ENCODE data around the gene PID1. TPM values are rescaled to one million over a fixed set of nuclear protein-coding genes. Genes with fewer than 3 reads are reported as not detected.

Gene PID1
- total and polyA plus RNA-seq, 7 donors = 19.7 to 83.6 (median 67.3) TPM

GRCh38 chr2:229111744-229112143, 159.3 kb downstream of the PID1 start:
- intact Hi-C loops (cut with DNase I) = no loop called here
- 83 to 86% methylated on average over 5 of the region's 5 CpGs for WGBS, 2 donors
- TF ChIP-seq POLR2AphosphoS5 (IDR thresholded peaks at IDR 0.05) (no peak), POLR2A (IDR thresholded peaks at IDR 0.05) (no peak), EP300 (IDR thresholded peaks at IDR 0.05) (no peak)
- TF ChIP-seq, protein P1, sequence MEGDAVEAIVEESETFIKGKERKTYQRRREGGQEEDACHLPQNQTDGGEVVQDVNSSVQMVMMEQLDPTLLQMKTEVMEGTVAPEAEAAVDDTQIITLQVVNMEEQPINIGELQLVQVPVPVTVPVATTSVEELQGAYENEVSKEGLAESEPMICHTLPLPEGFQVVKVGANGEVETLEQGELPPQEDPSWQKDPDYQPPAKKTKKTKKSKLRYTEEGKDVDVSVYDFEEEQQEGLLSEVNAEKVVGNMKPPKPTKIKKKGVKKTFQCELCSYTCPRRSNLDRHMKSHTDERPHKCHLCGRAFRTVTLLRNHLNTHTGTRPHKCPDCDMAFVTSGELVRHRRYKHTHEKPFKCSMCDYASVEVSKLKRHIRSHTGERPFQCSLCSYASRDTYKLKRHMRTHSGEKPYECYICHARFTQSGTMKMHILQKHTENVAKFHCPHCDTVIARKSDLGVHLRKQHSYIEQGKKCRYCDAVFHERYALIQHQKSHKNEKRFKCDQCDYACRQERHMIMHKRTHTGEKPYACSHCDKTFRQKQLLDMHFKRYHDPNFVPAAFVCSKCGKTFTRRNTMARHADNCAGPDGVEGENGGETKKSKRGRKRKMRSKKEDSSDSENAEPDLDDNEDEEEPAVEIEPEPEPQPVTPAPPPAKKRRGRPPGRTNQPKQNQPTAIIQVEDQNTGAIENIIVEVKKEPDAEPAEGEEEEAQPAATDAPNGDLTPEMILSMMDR (IDR thresholded peaks at IDR 0.05) = no peak
- no peak overlapping the region for H3K27ac ChIP-seq
- H3K9me3 ChIP-seq = no peaks in the 10 kb centered on the region
- no peaks in the 10 kb centered on the region for H3K36me3 ChIP-seq
- H3K4me1 ChIP-seq = no peaks in the 10 kb centered on the region
- no peak for DNase-seq
- no peaks in the 10 kb centered on the region for H3K27me3 ChIP-seq
- H3K4me3 ChIP-seq = no peak overlapping the region

DNA sequence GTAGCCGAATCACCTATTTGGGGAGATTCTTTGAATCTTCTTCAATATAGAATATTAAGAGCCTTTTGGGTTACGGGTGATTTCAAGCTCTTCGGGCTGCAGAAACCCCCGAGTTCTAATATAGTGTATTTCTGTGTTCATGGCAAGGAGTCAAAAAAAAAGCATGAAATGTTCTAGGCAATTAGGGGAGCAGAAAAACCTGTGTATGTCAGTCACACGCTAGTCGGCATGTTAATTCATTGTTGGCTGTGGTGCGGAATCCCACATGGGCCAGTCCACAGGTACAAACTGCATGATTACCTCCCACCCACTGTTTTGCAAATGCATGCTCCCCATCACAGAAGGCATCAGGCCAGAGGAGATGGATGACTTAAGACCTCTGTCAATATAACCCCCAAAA, 161.9 kb downstream of the PID1 start:
- WGBS, 2 donors = 94 to 97% methylated on average over 7 of the region's 7 CpGs
- Histone ChIP-seq H3K27ac (no peak overlapping the region), H3K4me3 (no peak overlapping the region), H3K27me3 (no peaks in the 10 kb centered on the region), H3K4me1 (no peaks in the 10 kb centered on the region), H3K9me3 (no peaks in the 10 kb centered on the region), H3K36me3 (no peaks in the 10 kb centered on the region)
- intact Hi-C loops (cut with DNase I) = no loop called here
- no peak for TF ChIP-seq EP300 (IDR thresholded peaks at IDR 0.05)
- no peak for TF ChIP-seq POLR2AphosphoS5 (IDR thresholded peaks at IDR 0.05)
- TF ChIP-seq, protein P1 (IDR thresholded peaks at IDR 0.05) = no peak
- no peak for TF ChIP-seq POLR2A (IDR thresholded peaks at IDR 0.05)
- DNase-seq = no peak

- Histone ChIP-seq H3K36me3 (no peaks in the 10 kb centered on the region), H3K4me3 (no peak overlapping the region), H3K9me3 (no peaks in the 10 kb centered on the region), H3K27me3 (no peaks in the 10 kb centered on the region), H3K4me1 (no peaks in the 10 kb centered on the region), H3K27ac (no peak overlapping the region)
- intact Hi-C loops (cut with DNase I) = no loop called here
- 90 to 92% methylated on average over 7 of the region's 7 CpGs for WGBS, 2 donors
- no peak for DNase-seq
- TF ChIP-seq, protein P1 (IDR thresholded peaks at IDR 0.05) = no peak
- no peak for TF ChIP-seq POLR2A (IDR thresholded peaks at IDR 0.05)
- no peak for TF ChIP-seq EP300 (IDR thresholded peaks at IDR 0.05)
- no peak for TF ChIP-seq POLR2AphosphoS5 (IDR thresholded peaks at IDR 0.05)
Observed at GRCh38 chr2:229107601-229108000, 163.5 kb downstream of the PID1 start.

- intact Hi-C loops (cut with DNase I) = no loop called here
- H3K4me1 ChIP-seq = no peaks in the 10 kb centered on the region
- no peaks in the 10 kb centered on the region for H3K9me3 ChIP-seq
- TF ChIP-seq, protein P1 (IDR thresholded peaks at IDR 0.05) = no peak
- TF ChIP-seq EP300 (IDR thresholded peaks at IDR 0.05) (no peak), POLR2A (IDR thresholded peaks at IDR 0.05) (no peak), POLR2AphosphoS5 (IDR thresholded peaks at IDR 0.05) (no peak)
- no peaks in the 10 kb centered on the region for H3K27me3 ChIP-seq
- 64 to 82% methylated on average over 7 of the region's 7 CpGs for WGBS, 2 donors
- no peak overlapping the region for H3K27ac ChIP-seq
- no peak for DNase-seq
- no peaks in the 10 kb centered on the region for H3K36me3 ChIP-seq
- no peak overlapping the region for H3K4me3 ChIP-seq
Observed at GRCh38 chr2:229104974-229105387, 166.1 kb downstream of the PID1 start.

DNA sequence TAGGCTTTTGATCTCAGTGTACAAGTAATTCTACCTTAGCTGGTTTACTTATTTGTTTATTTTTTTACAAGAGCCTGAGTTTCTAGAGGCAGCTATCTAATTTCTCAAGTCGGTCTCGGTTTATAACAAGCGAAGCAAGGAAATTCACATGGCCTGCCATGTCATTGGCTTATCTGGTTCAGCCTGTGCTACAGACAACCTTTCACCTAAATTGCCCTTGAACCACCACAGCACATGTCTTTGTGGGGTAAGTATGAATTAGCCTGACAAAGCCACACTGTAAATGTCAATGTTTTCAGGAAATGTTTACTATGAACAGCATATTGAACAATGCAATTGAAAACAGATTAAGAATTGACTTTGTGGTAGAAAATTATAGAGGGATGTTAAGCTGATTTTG, 167.1 kb downstream of the PID1 start:
- no peaks in the 10 kb centered on the region for H3K9me3 ChIP-seq
- TF ChIP-seq EP300 (IDR thresholded peaks at IDR 0.05) (no peak), POLR2AphosphoS5 (IDR thresholded peaks at IDR 0.05) (no peak), POLR2A (IDR thresholded peaks at IDR 0.05) (no peak)
- TF ChIP-seq, protein P1 (IDR thresholded peaks at IDR 0.05) = no peak
- WGBS, 2 donors = 92 to 96% methylated on average over 3 of the region's 3 CpGs
- H3K36me3 ChIP-seq = no peaks in the 10 kb centered on the region
- no peaks in the 10 kb centered on the region for H3K27me3 ChIP-seq
- no peak overlapping the region for H3K27ac ChIP-seq
- H3K4me1 ChIP-seq = no peaks in the 10 kb centered on the region
- intact Hi-C loops (cut with DNase I) = no loop called here
- DNase-seq = no peak
- no peak overlapping the region for H3K4me3 ChIP-seq

All from sigmoid colon (tissue), 7 donors.